ENCODE data around the gene IRF2BP2.

The IRF2BP2 gene

DNA sequence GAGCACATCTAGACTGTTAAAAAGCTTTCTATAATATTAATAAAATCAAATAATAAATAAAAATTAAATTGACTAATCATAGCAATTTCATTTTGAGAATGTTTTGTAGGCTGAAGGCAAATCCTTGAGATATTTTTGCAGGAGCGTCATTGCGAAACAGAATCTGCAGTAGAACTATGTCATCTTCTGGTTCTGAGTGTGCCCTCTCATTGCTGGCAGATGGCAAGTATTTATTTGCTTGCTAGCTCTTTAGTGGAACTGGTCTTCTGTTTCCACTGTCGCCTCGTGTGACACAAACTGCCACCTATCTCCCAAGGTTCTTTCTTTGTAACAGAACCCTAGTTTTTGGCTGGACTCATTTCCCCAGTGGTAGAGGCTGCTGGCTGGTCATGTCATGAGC is 19.0 kb upstream of the IRF2BP2 start:
- ChIA-PET POLR2A (ENCODE audit: low non-redundant PET) (no interaction called here), CTCF (no interaction called here)
- H3K27ac ChIP-seq, result no peak overlapping the region
- TF ChIP-seq, protein P1, sequence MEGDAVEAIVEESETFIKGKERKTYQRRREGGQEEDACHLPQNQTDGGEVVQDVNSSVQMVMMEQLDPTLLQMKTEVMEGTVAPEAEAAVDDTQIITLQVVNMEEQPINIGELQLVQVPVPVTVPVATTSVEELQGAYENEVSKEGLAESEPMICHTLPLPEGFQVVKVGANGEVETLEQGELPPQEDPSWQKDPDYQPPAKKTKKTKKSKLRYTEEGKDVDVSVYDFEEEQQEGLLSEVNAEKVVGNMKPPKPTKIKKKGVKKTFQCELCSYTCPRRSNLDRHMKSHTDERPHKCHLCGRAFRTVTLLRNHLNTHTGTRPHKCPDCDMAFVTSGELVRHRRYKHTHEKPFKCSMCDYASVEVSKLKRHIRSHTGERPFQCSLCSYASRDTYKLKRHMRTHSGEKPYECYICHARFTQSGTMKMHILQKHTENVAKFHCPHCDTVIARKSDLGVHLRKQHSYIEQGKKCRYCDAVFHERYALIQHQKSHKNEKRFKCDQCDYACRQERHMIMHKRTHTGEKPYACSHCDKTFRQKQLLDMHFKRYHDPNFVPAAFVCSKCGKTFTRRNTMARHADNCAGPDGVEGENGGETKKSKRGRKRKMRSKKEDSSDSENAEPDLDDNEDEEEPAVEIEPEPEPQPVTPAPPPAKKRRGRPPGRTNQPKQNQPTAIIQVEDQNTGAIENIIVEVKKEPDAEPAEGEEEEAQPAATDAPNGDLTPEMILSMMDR (conservative IDR thresholded peaks at IDR 0.05; ENCODE audit: low read depth), result no peak
- DNase-seq (ENCODE audit: low spot score), result no peak

DNA sequence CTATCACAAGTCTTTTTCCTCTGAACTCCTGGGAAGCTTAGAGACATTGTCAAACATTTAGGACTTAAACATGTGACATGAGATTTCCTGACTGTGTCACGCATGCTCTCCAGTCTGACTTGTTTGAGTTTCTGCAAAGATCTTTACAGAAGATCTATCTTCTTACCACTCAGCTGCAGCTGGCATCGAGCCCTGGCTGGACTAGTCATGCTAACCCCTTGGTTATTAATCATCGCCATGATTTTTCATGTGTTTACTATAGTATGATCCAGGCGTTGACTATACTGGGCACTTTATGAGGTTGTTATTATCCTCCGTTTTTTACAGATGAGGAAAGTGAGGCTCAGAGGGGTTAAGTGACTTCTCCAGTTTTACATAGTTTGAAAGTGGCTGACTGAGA is 18.1 kb upstream of the IRF2BP2 start:
- POLR2A ChIA-PET (ENCODE audit: low non-redundant PET), result no interaction called here
- no peak overlapping the region for H3K27ac ChIP-seq
- CTCF ChIA-PET, result no interaction called here

DNA sequence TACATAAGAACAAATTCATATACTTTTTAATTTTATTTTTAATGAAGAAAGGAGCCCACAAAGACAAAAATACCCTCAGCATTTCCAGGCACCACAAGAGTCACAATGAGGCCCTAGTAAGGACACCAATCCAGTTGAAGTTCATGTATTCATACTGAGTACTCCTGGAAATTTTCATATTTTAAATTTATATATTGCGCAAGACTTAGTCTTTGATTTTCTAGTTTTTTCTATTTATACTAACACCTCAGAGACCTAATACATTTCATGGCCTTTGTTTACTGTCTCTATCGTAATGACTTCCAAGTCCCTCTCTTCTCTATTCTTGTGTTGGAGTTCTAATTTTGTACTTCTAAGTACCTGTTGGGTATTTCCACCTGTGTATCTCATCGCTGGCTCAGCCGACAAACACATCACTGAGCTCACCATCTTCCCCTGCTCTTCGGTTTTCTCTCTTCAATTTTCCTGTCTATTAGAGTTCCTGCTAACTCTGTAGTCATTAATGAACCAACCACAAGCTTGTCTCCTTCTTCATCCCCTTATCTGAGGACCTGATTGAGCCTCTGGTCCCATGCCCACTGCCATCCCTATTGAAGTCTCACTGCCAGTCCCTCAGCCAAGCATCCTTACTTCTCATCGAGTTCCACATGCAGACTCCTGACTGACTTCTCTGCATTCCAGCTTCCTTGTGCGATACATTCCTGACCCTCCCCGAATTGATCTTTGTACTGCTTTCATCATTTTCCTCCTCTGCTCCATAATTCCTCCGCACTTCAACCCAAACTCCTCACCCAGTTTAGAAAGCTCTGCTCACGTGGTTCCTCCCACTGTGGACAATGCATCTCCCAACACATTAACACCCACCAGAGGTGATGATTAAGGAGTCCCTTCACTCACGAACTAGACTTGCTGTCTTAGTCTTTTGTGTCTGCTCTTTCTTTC is 17.3 kb upstream of the IRF2BP2 start:
- DNase-seq (ENCODE audit: low spot score), result no peak
- POLR2A ChIA-PET (ENCODE audit: low non-redundant PET), result no interaction called here
- CTCF ChIA-PET, result no interaction called here
- no peak overlapping the region for H3K27ac ChIP-seq
- TF ChIP-seq, protein P1 (conservative IDR thresholded peaks at IDR 0.05; ENCODE audit: low read depth), result no peak

More for the DNA sequence above, 18.1 kb upstream of the IRF2BP2 start:
- TF ChIP-seq, protein P1 (conservative IDR thresholded peaks at IDR 0.05; ENCODE audit: low read depth), result no peak
- DNase-seq (ENCODE audit: low spot score), result peak; percentile 80

DNA sequence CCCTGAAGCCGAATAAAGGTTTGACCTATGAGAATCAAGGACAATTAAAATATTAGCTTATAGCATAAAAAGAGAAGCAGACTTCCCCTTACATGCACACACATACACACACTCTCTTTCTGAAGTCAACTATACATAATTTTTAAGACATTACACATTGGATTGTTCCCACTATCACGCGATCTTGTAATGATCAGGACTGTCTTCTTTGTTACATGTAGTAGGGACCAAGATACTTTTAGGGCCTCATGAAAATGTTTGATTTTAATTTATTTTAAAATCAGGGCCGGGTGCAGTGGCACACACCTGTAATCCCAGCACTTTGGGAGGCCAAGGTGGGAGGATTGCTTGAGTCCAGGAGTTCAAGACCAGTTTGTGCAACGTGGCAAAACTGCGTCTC is 16.4 kb upstream of the IRF2BP2 start:
- TF ChIP-seq, protein P1 (conservative IDR thresholded peaks at IDR 0.05; ENCODE audit: low read depth), result no peak
- no peak overlapping the region for H3K27ac ChIP-seq
- no peak for DNase-seq (ENCODE audit: low spot score)
- CTCF ChIA-PET, result no interaction called here
- POLR2A ChIA-PET (ENCODE audit: low non-redundant PET), result no interaction called here

DNA sequence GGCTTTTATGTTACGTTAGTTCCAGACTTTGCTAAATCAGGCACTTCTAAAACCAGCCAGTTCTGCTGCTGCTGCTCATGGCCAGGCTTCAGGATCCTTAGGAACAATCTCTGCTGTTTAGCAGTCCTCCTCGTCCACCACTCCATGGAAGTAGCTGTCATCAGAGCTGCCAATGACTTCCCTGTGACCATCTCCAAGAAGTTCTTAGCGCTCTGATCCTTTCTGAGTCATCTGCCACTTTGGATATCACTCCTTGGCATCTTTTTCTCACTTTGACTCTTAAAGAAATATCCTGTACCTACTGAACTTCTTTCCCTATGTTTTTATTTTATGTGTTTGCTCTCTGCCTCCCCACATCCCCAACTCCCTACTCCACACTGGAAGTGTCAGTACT is 14.7 kb upstream of the IRF2BP2 start:
- no peak for DNase-seq (ENCODE audit: low spot score)
- ChIA-PET POLR2A (ENCODE audit: low non-redundant PET) (no interaction called here), CTCF (no interaction called here)
- TF ChIP-seq, protein P1 (conservative IDR thresholded peaks at IDR 0.05; ENCODE audit: low read depth), result no peak
- H3K27ac ChIP-seq, result no peak overlapping the region

DNA sequence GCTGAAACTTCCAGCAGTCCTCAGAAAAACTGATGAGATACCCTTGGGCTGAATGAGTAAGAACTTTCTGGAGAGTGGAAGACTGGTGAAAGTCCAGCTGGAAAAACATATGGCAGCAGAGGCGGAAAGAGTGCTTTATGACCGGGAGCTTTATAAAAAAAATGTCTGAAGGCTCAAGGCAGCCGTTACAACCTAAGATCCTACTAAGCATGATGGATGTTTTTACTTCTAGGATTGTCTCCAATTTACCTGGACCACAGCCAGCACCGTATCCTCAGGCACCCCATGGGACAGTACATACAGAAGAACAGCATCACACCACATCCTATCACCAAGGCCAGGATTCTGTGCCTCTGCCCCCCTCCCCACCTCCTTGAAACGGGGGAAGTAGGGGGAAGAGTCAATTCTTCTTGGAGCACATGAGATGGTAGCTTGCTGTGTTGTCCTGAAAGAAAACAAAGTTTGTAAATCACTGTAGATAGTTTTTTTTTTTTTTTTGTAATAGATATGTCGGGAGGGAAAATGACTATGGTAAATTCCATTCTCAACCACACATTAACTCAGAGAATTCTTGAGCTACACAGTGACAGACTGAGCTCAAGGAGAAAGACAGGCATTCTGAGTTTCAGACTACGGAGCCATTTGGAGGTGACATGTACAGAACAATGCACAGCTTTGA is 11.8 kb upstream of the IRF2BP2 start:
- TF ChIP-seq, protein P1 (conservative IDR thresholded peaks at IDR 0.05; ENCODE audit: low read depth), result no peak
- H3K27ac ChIP-seq, result no peak overlapping the region
- ChIA-PET CTCF (interaction anchor here (0.5 to 0.8 kb wide), 3 partner anchors 8 to 254 kb away, joined by 3 read pairs; no protein-coding TSS in a partner anchor), POLR2A (ENCODE audit: low non-redundant PET) (no interaction called here)
- no peak for DNase-seq (ENCODE audit: low spot score)

Measured in RWPE1 (cell line).